GM06990 (cell line): ENCODE data around the gene VCAN.

Source experiments
- DNase-seq: peaks from one replicate; pipeline ENCODE4 v3.0.0-alpha.2; 2011; ENCODE audit not compliant: insufficient read length; ENCODE audit errors: extremely low read depth
- H3K27me3 ChIP-seq: replicated peaks from 2 replicates; pipeline ENCODE4 v1.6.0; 2011; ENCODE audit warnings: low read length; ENCODE audit not compliant: control insufficient read depth, insufficient read depth
- H3K36me3 ChIP-seq: 2 replicates; pipeline ENCODE4 v1.5.1; 2011; ENCODE audit warnings: low read length; ENCODE audit not compliant: control insufficient read depth, insufficient read depth
- H3K4me3 ChIP-seq: replicated peaks from 2 replicates; pipeline ENCODE4 v1.5.1; 2011; ENCODE audit warnings: low read depth, mild to moderate bottlenecking, control low read depth, low read length
- CTCF ChIP-seq: IDR thresholded peaks from 2 replicates; pipeline ENCODE4 v1.5.1; 2011; ENCODE audit warnings: low read length, control low read depth, mild to moderate bottlenecking, inconsistent platforms; ENCODE audit not compliant: insufficient read depth, poor library complexity, severe bottlenecking

Gene VCAN

GRCh38 chr5:83553000-83553486 is 81.5 kb downstream of the VCAN start:
- no peak for TF ChIP-seq CTCF
- no peaks in the 10 kb centered on the region for H3K27me3 ChIP-seq
- H3K4me3 ChIP-seq, result no peak overlapping the region
- H3K36me3 ChIP-seq, result no peaks in the 10 kb centered on the region
- DNase-seq, result no peak

- no peak for TF ChIP-seq CTCF
- no peaks in the 10 kb centered on the region for H3K36me3 ChIP-seq
- no peaks in the 10 kb centered on the region for H3K27me3 ChIP-seq
- no peak overlapping the region for H3K4me3 ChIP-seq
- no peak for DNase-seq
These were observed 82.6 kb downstream of the VCAN start for GRCh38 chr5:83554133-83554532.

GRCh38 chr5:83554686-83555085 is 83.1 kb downstream of the VCAN start:
- H3K4me3 ChIP-seq, result no peak overlapping the region
- H3K27me3 ChIP-seq, result no peaks in the 10 kb centered on the region
- H3K36me3 ChIP-seq, result no peaks in the 10 kb centered on the region
- no peak for DNase-seq
- TF ChIP-seq CTCF, result no peak

GRCh38 chr5:83555263-83555662 is 83.7 kb downstream of the VCAN start:
- H3K27me3 ChIP-seq, result no peaks in the 10 kb centered on the region
- no peak for TF ChIP-seq CTCF
- no peak for DNase-seq
- H3K4me3 ChIP-seq, result no peak overlapping the region
- no peaks in the 10 kb centered on the region for H3K36me3 ChIP-seq

GRCh38 chr5:83556190-83556589 is 84.6 kb downstream of the VCAN start:
- H3K4me3 ChIP-seq, result no peak overlapping the region
- TF ChIP-seq CTCF, result no peak
- DNase-seq, result no peak
- no peaks in the 10 kb centered on the region for H3K27me3 ChIP-seq
- H3K36me3 ChIP-seq, result no peaks in the 10 kb centered on the region

- TF ChIP-seq CTCF, result no peak
- no peak overlapping the region for H3K4me3 ChIP-seq
- no peaks in the 10 kb centered on the region for H3K27me3 ChIP-seq
- no peaks in the 10 kb centered on the region for H3K36me3 ChIP-seq
- no peak for DNase-seq
These were observed 87.7 kb downstream of the VCAN start for GRCh38 chr5:83559118-83559785.
